H1 (cell line): ENCODE measurements around the gene COA1. TPM values are rescaled to one million over a fixed set of nuclear protein-coding genes. Genes with fewer than 3 reads are reported as not detected.
A peak's percentile ranks its signal among the peaks of the same experiment; 100 is the strongest.

ENCODE experiments used
- CTCF ChIA-PET: fragments of 300-600 bp; sonication (Branson Sonifier 250); formaldehyde crosslinking; loops from one replicate; lab custom pipeline; 2021; ENCODE audit not compliant: partially characterized antibody; lab: Charles Lee
- POLR2A ChIA-PET: fragments of 300-600 bp; sonication (Branson Sonifier 250); formaldehyde crosslinking; loops from one replicate; lab custom pipeline; 2021; ENCODE audit warnings: inconsistent platforms; ENCODE audit not compliant: partially characterized antibody; lab: Charles Lee
- DNase-seq, 2 experiments: peaks; one replicate each; pipeline versions ENCODE4 v3.0.0 to v3.0.0-alpha.2; 2010 to 2022; ENCODE audit warnings: low spot score in 2 of 2, low read depth in 1 of 2, mixed read lengths in 1 of 2
- FAIRE-seq: peaks from 2 replicates; lab custom pipeline; 2011; peaks lifted over from hg19 to GRCh38; lab: Jason Lieb, UNC
- H2AFZ ChIP-seq: 2 replicates; pipeline ENCODE4 v1.8.1; 2012; ENCODE audit warnings: low read length, inconsistent platforms
- H2AK5ac ChIP-seq: 2 replicates; pipeline ENCODE4 v1.6.1; 2013; ENCODE audit warnings: low read depth, low read length
- H2BK120ac ChIP-seq: replicated peaks from 2 replicates; pipeline ENCODE3; 2013; ENCODE audit warnings: low read depth, low read length, inconsistent platforms
- H2BK12ac ChIP-seq: 2 replicates; pipeline ENCODE4 v1.6.1; 2013; ENCODE audit warnings: low read depth, low read length
- H2BK15ac ChIP-seq: 2 replicates; pipeline ENCODE4 v1.6.1; 2013; ENCODE audit warnings: low read length
- H2BK20ac ChIP-seq: 2 replicates; pipeline ENCODE4 v1.6.1; 2013; ENCODE audit warnings: low read length
- H2BK5ac ChIP-seq: 2 replicates; pipeline ENCODE4 v1.6.1; 2013; ENCODE audit warnings: low read depth, low read length
- H3K14ac ChIP-seq: 2 replicates; pipeline ENCODE4 v1.6.1; 2013; ENCODE audit warnings: inconsistent platforms; ENCODE audit not compliant: insufficient read length
- H3K18ac ChIP-seq: 2 replicates; pipeline ENCODE4 v1.6.1; 2013; ENCODE audit warnings: low read length; ENCODE audit errors: extremely low read depth
- H3K23ac ChIP-seq: 2 replicates; pipeline ENCODE4 v1.6.1; 2013; ENCODE audit warnings: inconsistent platforms; ENCODE audit not compliant: insufficient read length
- H3K23me2 ChIP-seq: 2 replicates; pipeline ENCODE4 v1.6.1; 2013; ENCODE audit warnings: low read depth, low read length
- H3K27ac ChIP-seq: 2 replicates; pipeline ENCODE4 v1.6.1; 2011; ENCODE audit warnings: low read depth, low read length, inconsistent platforms
- H3K27me3 ChIP-seq, 4 experiments: replicated peaks in 1 of 4; 1 replicate in 1 of 4; 2 replicates in 3 of 4; pipeline versions ENCODE4 v1.6.1 to v1.8.1; 2011 to 2013; ENCODE audit warnings: low read length in 3 of 4, mild to moderate bottlenecking in 3 of 4, inconsistent platforms in 2 of 4, mixed read lengths in 2 of 4, moderate library complexity in 1 of 4; ENCODE audit not compliant: control insufficient read depth in 3 of 4, insufficient read depth in 3 of 4; ENCODE audit errors: extremely low read depth in 1 of 4
- H3K36me3 ChIP-seq, 4 experiments: 2 replicates each; pipeline versions ENCODE4 v1.6.1 to v1.8.1; 2011 to 2013; ENCODE audit warnings: mild to moderate bottlenecking in 4 of 4, low read length in 3 of 4, moderate library complexity in 2 of 4, control low read depth in 1 of 4, inconsistent platforms in 1 of 4; ENCODE audit not compliant: insufficient read depth in 4 of 4, control insufficient read depth in 2 of 4
- H3K4ac ChIP-seq: replicated peaks from 2 replicates; pipeline ENCODE3; 2013; ENCODE audit warnings: low read length, low read depth, mixed read lengths, inconsistent platforms; ENCODE audit not compliant: insufficient read length
- H3K4me1 ChIP-seq, 4 experiments: replicated peaks in 1 of 4; 1 replicate in 1 of 4; 2 replicates in 3 of 4; pipeline versions ENCODE4 v1.6.1 to v1.8.1; 2011 to 2013; ENCODE audit warnings: low read length in 3 of 4, inconsistent platforms in 2 of 4, mixed read lengths in 1 of 4; ENCODE audit not compliant: insufficient read depth in 4 of 4, control insufficient read depth in 3 of 4
- H3K4me2 ChIP-seq, 2 experiments: 2 replicates each; pipeline versions ENCODE4 v1.6.1 to v1.8.1; 2011 to 2013; ENCODE audit warnings: low read depth in 2 of 2, low read length in 2 of 2, control low read depth in 1 of 2, inconsistent platforms in 1 of 2, mild to moderate bottlenecking in 1 of 2; ENCODE audit not compliant: insufficient read depth in 1 of 2
- H3K4me3 ChIP-seq, 4 experiments: fragments of 200-600, 300-600 bp in 1 of 4; sonication (generic), shearing (Covaris generic), sonication (Bioruptor Twin) in 1 of 4; 2 replicates each; pipeline versions ENCODE4 v1.5.1 to v1.8.1; 2011 to 2016; ENCODE audit warnings: low read length in 4 of 4, low read depth in 3 of 4, control low read depth in 2 of 4, inconsistent platforms in 2 of 4, mild to moderate bottlenecking in 2 of 4, mixed read lengths in 1 of 4, moderate library complexity in 1 of 4; ENCODE audit not compliant: insufficient read depth in 2 of 4; ENCODE audit errors: extremely low read depth in 1 of 4
- H3K56ac ChIP-seq: replicated peaks from 2 replicates; pipeline ENCODE3; 2013; ENCODE audit warnings: low read depth, mild to moderate bottlenecking, mixed read lengths, low read length, inconsistent platforms; ENCODE audit not compliant: insufficient read length
- H3K79me1 ChIP-seq: 2 replicates; pipeline ENCODE4 v1.6.1; 2013; ENCODE audit warnings: low read depth, low read length, control low read depth
- H3K79me2 ChIP-seq, 2 experiments: 2 replicates each; pipeline versions ENCODE4 v1.6.1 to v1.8.1; 2012 to 2013; ENCODE audit warnings: low read length in 2 of 2, mild to moderate bottlenecking in 2 of 2, inconsistent platforms in 1 of 2; ENCODE audit not compliant: insufficient read depth in 2 of 2, control insufficient read depth in 1 of 2
- H3K9ac ChIP-seq, 4 experiments: replicated peaks in 1 of 4; 1 replicate in 1 of 4; 2 replicates in 3 of 4; pipeline versions ENCODE4 v1.6.1 to v1.8.1; 2011 to 2013; ENCODE audit warnings: low read depth in 3 of 4, low read length in 3 of 4, control low read depth in 2 of 4, mild to moderate bottlenecking in 2 of 4, moderate library complexity in 2 of 4, inconsistent platforms in 1 of 4; ENCODE audit errors: extremely low read depth in 1 of 4
- H3K9me3 ChIP-seq, 2 experiments: 2 replicates each; pipeline versions ENCODE4 v1.6.1 to v1.8.1; 2012 to 2013; ENCODE audit warnings: mild to moderate bottlenecking in 2 of 2, moderate library complexity in 2 of 2, control low read depth in 1 of 2, inconsistent platforms in 1 of 2, low read depth in 1 of 2, low read length in 1 of 2, mixed read lengths in 1 of 2; ENCODE audit not compliant: insufficient read depth in 2 of 2
- H4K20me1 ChIP-seq, 2 experiments: replicated peaks in 1 of 2; 2 replicates each; pipeline versions ENCODE3 to v1.8.1; 2011 to 2013; ENCODE audit warnings: inconsistent platforms in 2 of 2, low read length in 2 of 2, mild to moderate bottlenecking in 1 of 2; ENCODE audit not compliant: insufficient read depth in 2 of 2, control insufficient read depth in 1 of 2
- H4K5ac ChIP-seq: 2 replicates; pipeline ENCODE4 v1.6.1; 2013; ENCODE audit warnings: low read length, low read depth, mixed read lengths, inconsistent platforms; ENCODE audit not compliant: insufficient read length
- H4K8ac ChIP-seq: 2 replicates; pipeline ENCODE4 v1.8.0; 2013; ENCODE audit warnings: mild to moderate bottlenecking, moderate library complexity, low read length, inconsistent platforms; ENCODE audit not compliant: insufficient read depth; ENCODE audit errors: extremely low read depth
- H4K91ac ChIP-seq: replicated peaks from 2 replicates; pipeline ENCODE3; 2013; ENCODE audit warnings: low read length, mixed read lengths, inconsistent platforms; ENCODE audit not compliant: insufficient read length
- ASH2L ChIP-seq: fragments of 200-600, 300-600 bp; sonication (generic); IDR thresholded peaks from one replicate; pipeline ENCODE4 v1.7.1; 2017; ENCODE audit warnings: low read length
- CREB1 ChIP-seq: IDR thresholded peaks from 2 replicates; pipeline ENCODE4 v1.6.1; 2012; ENCODE audit warnings: inconsistent platforms
- EZH2 ChIP-seq: fragments of 200-600 bp; sonication (generic); IDR thresholded peaks from 2 replicates; pipeline ENCODE4 v1.7.1; 2012; ENCODE audit warnings: low read depth, mild to moderate bottlenecking, moderate library complexity, low read length, inconsistent platforms; ENCODE audit not compliant: severe bottlenecking
- HDAC2 ChIP-seq, 2 experiments: fragments of 300-600 bp in 1 of 2; sonication (generic) in 1 of 2; IDR thresholded peaks; 2 replicates each; pipeline ENCODE4 v1.6.1; 2011 to 2012; ENCODE audit warnings: low read depth in 2 of 2, low read length in 2 of 2, mild to moderate bottlenecking in 2 of 2, moderate library complexity in 2 of 2, borderline replicate concordance in 1 of 2, inconsistent platforms in 1 of 2
- HDAC6 ChIP-seq: IDR thresholded peaks from one replicate; pipeline ENCODE4 v1.7.1; 2012; ENCODE audit warnings: low read depth, mild to moderate bottlenecking, inconsistent platforms, low read length, moderate library complexity
- KDM5A ChIP-seq: fragments of 200-600 bp; IDR thresholded peaks from 2 replicates; pipeline ENCODE4 v1.7.1; 2012; ENCODE audit warnings: mild to moderate bottlenecking, low read length, inconsistent platforms, mixed read lengths
- RNF2 ChIP-seq: fragments of 200-900, 300-1000 bp; sonication (generic); IDR thresholded peaks from 2 replicates; pipeline ENCODE4 v1.7.1; 2016; ENCODE audit warnings: borderline replicate concordance, low read depth, mild to moderate bottlenecking, antibody characterized with exemption, low read length; ENCODE audit not compliant: poor library complexity, severe bottlenecking; ENCODE audit errors: missing control alignments
- TBP ChIP-seq: IDR thresholded peaks from 2 replicates; pipeline ENCODE4 v1.6.1; 2011; ENCODE audit warnings: low read depth, low read length, improper control_type of control experiment
- WGBS, 2 experiments: shearing (Covaris generic) in 1 of 2; methylation state at CpG; one replicate each; pipeline versions ENCODE4 v1.1.6 to v1.1.7; 2013 to 2015; ENCODE audit warnings: low lambda C conversion rate in 2 of 2, mixed read lengths in 2 of 2, inconsistent platforms in 1 of 2, low coverage in 1 of 2, missing lambda C conversion rate in 1 of 2; ENCODE audit not compliant: insufficient replicate concordance in 2 of 2, insufficient coverage in 1 of 2, insufficient read length in 1 of 2; ENCODE audit errors: extremely low coverage in 1 of 2, missing lambda C conversion rate in 1 of 2; 5-methylcytosine and 5-hydroxymethylcytosine counted together
- polyA plus RNA-seq, 7 experiments: library from polyadenylated mRNA; depleted of rRNA in 3 of 7; stranded (reverse) in 5 of 7; unstranded in 2 of 7; fragments of >200 nt in 5 of 7; fragments of 200-250 nt in 2 of 7; gene quantifications; 1 replicate in 5 of 7; 2 replicates in 1 of 7; 4 replicates in 1 of 7; pipeline versions ENCODE4 v1.2.1 to v1.2.3, GENCODE V29; 2011 to 2013; ENCODE audit warnings: missing spikeins in 2 of 7, mixed read lengths in 2 of 7
- total RNA-seq: library from RNA; stranded (reverse); fragmentation: NEBNext Ultra II Directional; extraction: Animal tissue kit (Norgen Biotek cat#: 25700); gene quantifications from 2 replicates; pipeline ENCODE4 v1.2.1, GENCODE V29; 2021
- TF ChIP-seq, protein P1 (sequence below): IDR thresholded peaks from 2 replicates; pipeline ENCODE4 v1.6.1; 2012; ENCODE audit warnings: inconsistent platforms
- TF ChIP-seq, protein P2 (sequence below): IDR thresholded peaks from 2 replicates; pipeline ENCODE4 v1.6.1; 2012; ENCODE audit warnings: low read length, inconsistent platforms

The COA1 gene
- total and polyA plus RNA-seq, 2 of the 8 experiments (the other 6 are each of a cell fraction or from before 2014, with no cell fraction given) = 98.6 to 143 TPM

DNA sequence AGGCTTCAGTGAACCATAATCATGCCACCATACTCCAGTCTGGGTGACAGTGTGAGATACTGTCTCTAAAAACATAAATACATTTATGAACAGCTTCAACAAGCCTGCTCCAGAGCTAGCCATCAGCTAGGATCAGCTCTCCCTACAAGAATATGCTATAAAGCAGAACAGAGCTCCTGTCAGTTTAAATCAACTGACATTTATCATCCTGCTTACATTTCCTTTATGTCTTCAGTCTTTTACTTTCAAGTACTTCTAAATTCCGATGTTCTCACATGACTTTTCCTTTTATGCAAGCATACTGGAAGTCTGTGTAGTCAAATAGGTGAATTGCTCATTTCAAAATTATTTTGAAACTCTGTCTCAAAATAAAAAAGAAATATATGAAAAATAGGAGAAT, 64.6 kb downstream of the COA1 start:
- ChIA-PET CTCF (interaction anchor here (0.7 to 1.1 kb wide), 2 partner anchors 18 to 799 kb away, joined by 3 read pairs; no protein-coding TSS in a partner anchor), POLR2A (no interaction called here)
- Histone ChIP-seq H3K18ac (no peak overlapping the region), H3K56ac (no peak overlapping the region), H3K9ac (no peak overlapping the region), H3K4me3 (no peak overlapping the region), H4K91ac (no peak overlapping the region), H3K14ac (no peak overlapping the region), H3K4me2 (no peak overlapping the region), H3K79me1 (peaks cover 4% of the 10 kb centered on the region; the same call in 1 of the 2 replicates), H2BK5ac (no peak overlapping the region), H3K36me3 (peaks cover 0 to 5% (median 2%) of the 10 kb centered on the region in 4 experiments; a peak in 2 of 8 replicates), H3K23ac (peak overlapping the region; percentile 17), H2BK120ac (no peak overlapping the region), H3K4ac (no peak overlapping the region), H4K8ac (no peak overlapping the region), H2BK12ac (no peak overlapping the region), H4K20me1 (peaks cover 0 to 3% of the 10 kb centered on the region in 2 experiments), H4K5ac (no peak overlapping the region), H2AFZ (no peak overlapping the region), H3K27ac (no peak overlapping the region), H3K79me2 (peaks cover 0 to 91% of the 10 kb centered on the region in 2 experiments; a peak in 3 of 4 replicates), H3K27me3 (no peaks in the 10 kb centered on the region), H3K23me2 (no peaks in the 10 kb centered on the region), H2BK15ac (no peak overlapping the region), H2BK20ac (no peak overlapping the region), H2AK5ac (no peak overlapping the region), H3K4me1 (peaks cover 1 to 13% (median 6%) of the 10 kb centered on the region in 4 experiments; a peak in 5 of 7 replicates), H3K9me3 (peaks cover 0 to 9% of the 10 kb centered on the region in 2 experiments; a peak in 1 of 4 replicates)
- DNase-seq (no peak), FAIRE-seq (no peak)
- 47% methylated on average over 1 of the region's 1 CpG; no CpG with 5 or more reads in 1 of the 2 experiments for WGBS, 2 experiments
- TF ChIP-seq CREB1 (no peak), EZH2 (no peak), ASH2L (no peak), RNF2 (no peak), KDM5A (no peak), HDAC2 (IDR thresholded peaks at IDR 0.05; ENCODE audit: borderline replicate concordance in 1 of 2, low read depth in 2 of 2, low read length in 2 of 2) (no peak), HDAC6 (no peak), TBP (no peak)
- TF ChIP-seq, protein P1, sequence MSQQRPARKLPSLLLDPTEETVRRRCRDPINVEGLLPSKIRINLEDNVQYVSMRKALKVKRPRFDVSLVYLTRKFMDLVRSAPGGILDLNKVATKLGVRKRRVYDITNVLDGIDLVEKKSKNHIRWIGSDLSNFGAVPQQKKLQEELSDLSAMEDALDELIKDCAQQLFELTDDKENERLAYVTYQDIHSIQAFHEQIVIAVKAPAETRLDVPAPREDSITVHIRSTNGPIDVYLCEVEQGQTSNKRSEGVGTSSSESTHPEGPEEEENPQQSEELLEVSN = no peak
- TF ChIP-seq, protein P2, sequence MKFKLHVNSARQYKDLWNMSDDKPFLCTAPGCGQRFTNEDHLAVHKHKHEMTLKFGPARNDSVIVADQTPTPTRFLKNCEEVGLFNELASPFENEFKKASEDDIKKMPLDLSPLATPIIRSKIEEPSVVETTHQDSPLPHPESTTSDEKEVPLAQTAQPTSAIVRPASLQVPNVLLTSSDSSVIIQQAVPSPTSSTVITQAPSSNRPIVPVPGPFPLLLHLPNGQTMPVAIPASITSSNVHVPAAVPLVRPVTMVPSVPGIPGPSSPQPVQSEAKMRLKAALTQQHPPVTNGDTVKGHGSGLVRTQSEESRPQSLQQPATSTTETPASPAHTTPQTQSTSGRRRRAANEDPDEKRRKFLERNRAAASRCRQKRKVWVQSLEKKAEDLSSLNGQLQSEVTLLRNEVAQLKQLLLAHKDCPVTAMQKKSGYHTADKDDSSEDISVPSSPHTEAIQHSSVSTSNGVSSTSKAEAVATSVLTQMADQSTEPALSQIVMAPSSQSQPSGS = no peak
